ENCODE data around the gene CACNB1. TPM values are rescaled to one million over a fixed set of nuclear protein-coding genes. Genes with fewer than 3 reads are reported as not detected.
"Not testable (repeated sequence)": the region's sequence is repeated elsewhere in the genome, so short reads cannot be mapped to it uniquely, and the experiment has no call there.

The CACNB1 gene
- total and polyA plus RNA-seq, 2 experiments from 2014 or later, result 6.6 to 7.1 TPM

GRCh38 chr17:39134878-39135277 lies 62.6 kb downstream of the CACNB1 start:
- H3F3A ChIP-seq (ENCODE audit: insufficient read depth), result no peaks in the 10 kb centered on the region
- H3K9me3 ChIP-seq (ENCODE audit: low read depth), result no peaks in the 10 kb centered on the region
- no peak overlapping the region for H3K4me2 ChIP-seq (ENCODE audit: unreplicated experiment)
- H3K36me3 ChIP-seq (ENCODE audit: low read depth), result no peaks in the 10 kb centered on the region
- no peak overlapping the region for H3K9ac ChIP-seq
- in situ Hi-C loops (cut with MboI), result no loop called here
- no peak overlapping the region for H3K4me3 ChIP-seq
- H3K9me2 ChIP-seq (ENCODE audit: insufficient read depth), result no peaks in the 10 kb centered on the region
- 65 to 67% methylated on average over 6 of the region's 6 CpGs for WGBS, 2 experiments (ENCODE audit: low coverage in 1 of 2, low lambda C conversion rate in 2 of 2, missing lambda C conversion rate in 2 of 2)
- H3K27me3 ChIP-seq (replicated peaks; ENCODE audit: insufficient read depth), result no peaks in the 10 kb centered on the region
- H3K27ac ChIP-seq, result no peak overlapping the region
- no peak overlapping the region for H2AFZ ChIP-seq
- no peaks in the 10 kb centered on the region for H3K79me2 ChIP-seq (ENCODE audit: insufficient read depth)
- no peaks in the 10 kb centered on the region for H4K20me1 ChIP-seq (ENCODE audit: insufficient read depth)
- peaks cover 25% of the 10 kb centered on the region for H3K4me1 ChIP-seq (ENCODE audit: insufficient read depth)
- DNase-seq, result peak; percentile 43
- TF ChIP-seq EZH2 (IDR thresholded peaks at IDR 0.05; ENCODE audit: insufficient read depth, poor library complexity, severe bottlenecking) (no peak), EZH2phosphoT487 (IDR thresholded peaks at IDR 0.05; ENCODE audit: insufficient read depth, low read depth) (no peak)

- H3K4me1 ChIP-seq (ENCODE audit: insufficient read depth), result peaks cover 11% of the 10 kb centered on the region
- WGBS, 2 experiments (ENCODE audit: low coverage in 1 of 2, low lambda C conversion rate in 2 of 2, missing lambda C conversion rate in 2 of 2), result 47 to 48% methylated on average over 7 of the region's 7 CpGs
- H3K4me2 ChIP-seq (ENCODE audit: unreplicated experiment), result peak overlapping the region; percentile 56
- no peak for TF ChIP-seq EZH2phosphoT487 (IDR thresholded peaks at IDR 0.05; ENCODE audit: insufficient read depth, low read depth)
- TF ChIP-seq EZH2 (IDR thresholded peaks at IDR 0.05; ENCODE audit: insufficient read depth, poor library complexity, severe bottlenecking), result no peak
- no peaks in the 10 kb centered on the region for H3K27me3 ChIP-seq (replicated peaks; ENCODE audit: insufficient read depth)
- H3K9ac ChIP-seq, result peak overlapping the region; percentile 32
- peak overlapping the region; percentile 62 for H2AFZ ChIP-seq
- H3K9me3 ChIP-seq (ENCODE audit: low read depth), result no peaks in the 10 kb centered on the region
- in situ Hi-C loops (cut with MboI), result no loop called here
- peak; percentile 91 for DNase-seq
- peak overlapping the region; percentile 54 for H3K27ac ChIP-seq
- no peaks in the 10 kb centered on the region for H3K79me2 ChIP-seq (ENCODE audit: insufficient read depth)
- no peaks in the 10 kb centered on the region for H4K20me1 ChIP-seq (ENCODE audit: insufficient read depth)
- H3K4me3 ChIP-seq, result no peak overlapping the region
- no peaks in the 10 kb centered on the region for H3F3A ChIP-seq (ENCODE audit: insufficient read depth)
- H3K9me2 ChIP-seq (ENCODE audit: insufficient read depth), result no peaks in the 10 kb centered on the region
- no peaks in the 10 kb centered on the region for H3K36me3 ChIP-seq (ENCODE audit: low read depth)
Measured at GRCh38 chr17:39132192-39132610, 65.3 kb downstream of the CACNB1 start.

GRCh38 chr17:39131616-39132015 lies 65.9 kb downstream of the CACNB1 start:
- no peaks in the 10 kb centered on the region for H3K9me3 ChIP-seq (ENCODE audit: low read depth)
- TF ChIP-seq EZH2 (IDR thresholded peaks at IDR 0.05; ENCODE audit: insufficient read depth, poor library complexity, severe bottlenecking) (no peak), EZH2phosphoT487 (IDR thresholded peaks at IDR 0.05; ENCODE audit: insufficient read depth, low read depth) (no peak)
- no peaks in the 10 kb centered on the region for H3K27me3 ChIP-seq (replicated peaks; ENCODE audit: insufficient read depth)
- WGBS, 2 experiments (ENCODE audit: low coverage in 1 of 2, low lambda C conversion rate in 2 of 2, missing lambda C conversion rate in 2 of 2), result 90 to 94% methylated on average over 6 of the region's 6 CpGs
- peak overlapping the region; percentile 32; the same call in 1 of the 2 replicates for H3K9ac ChIP-seq
- H3K4me1 ChIP-seq (ENCODE audit: insufficient read depth), result peaks cover 11% of the 10 kb centered on the region
- H3K27ac ChIP-seq, result peak overlapping the region; percentile 54
- no peak for DNase-seq
- no peaks in the 10 kb centered on the region for H3K36me3 ChIP-seq (ENCODE audit: low read depth)
- no peaks in the 10 kb centered on the region for H4K20me1 ChIP-seq (ENCODE audit: insufficient read depth)
- H3K4me2 ChIP-seq (ENCODE audit: unreplicated experiment), result no peak overlapping the region
- no peak overlapping the region for H3K4me3 ChIP-seq
- in situ Hi-C loops (cut with MboI), result no loop called here
- no peaks in the 10 kb centered on the region for H3K79me2 ChIP-seq (ENCODE audit: insufficient read depth)
- no peaks in the 10 kb centered on the region for H3K9me2 ChIP-seq (ENCODE audit: insufficient read depth)
- no peak overlapping the region for H2AFZ ChIP-seq
- no peaks in the 10 kb centered on the region for H3F3A ChIP-seq (ENCODE audit: insufficient read depth)

GRCh38 chr17:39130205-39130604 lies 67.3 kb downstream of the CACNB1 start:
- H3K27ac ChIP-seq, result no peak overlapping the region
- H3K36me3 ChIP-seq (ENCODE audit: low read depth), result no peaks in the 10 kb centered on the region
- no peaks in the 10 kb centered on the region for H3F3A ChIP-seq (ENCODE audit: insufficient read depth)
- H2AFZ ChIP-seq, result no peak overlapping the region
- TF ChIP-seq EZH2 (IDR thresholded peaks at IDR 0.05; ENCODE audit: insufficient read depth, poor library complexity, severe bottlenecking) (no peak), EZH2phosphoT487 (IDR thresholded peaks at IDR 0.05; ENCODE audit: insufficient read depth, low read depth) (no peak)
- no peak overlapping the region for H3K4me2 ChIP-seq (ENCODE audit: unreplicated experiment)
- no peak overlapping the region for H3K9ac ChIP-seq
- H3K4me1 ChIP-seq (ENCODE audit: insufficient read depth), result peaks cover 11% of the 10 kb centered on the region
- in situ Hi-C loops (cut with MboI), result no loop called here
- no peaks in the 10 kb centered on the region for H3K9me2 ChIP-seq (ENCODE audit: insufficient read depth)
- no peaks in the 10 kb centered on the region for H4K20me1 ChIP-seq (ENCODE audit: insufficient read depth)
- H3K4me3 ChIP-seq, result no peak overlapping the region
- no peaks in the 10 kb centered on the region for H3K79me2 ChIP-seq (ENCODE audit: insufficient read depth)
- 82% methylated on average over 3 of the region's 3 CpGs for WGBS, 2 experiments (ENCODE audit: low coverage in 1 of 2, low lambda C conversion rate in 2 of 2, missing lambda C conversion rate in 2 of 2)
- no peaks in the 10 kb centered on the region for H3K9me3 ChIP-seq (ENCODE audit: low read depth)
- no peaks in the 10 kb centered on the region for H3K27me3 ChIP-seq (replicated peaks; ENCODE audit: insufficient read depth)
- DNase-seq, result no peak

- H3K4me1 ChIP-seq (ENCODE audit: insufficient read depth), result peaks cover 11% of the 10 kb centered on the region
- H3K9me2 ChIP-seq (ENCODE audit: insufficient read depth); H3K27ac ChIP-seq; H3F3A ChIP-seq (ENCODE audit: insufficient read depth); H3K79me2 ChIP-seq (ENCODE audit: insufficient read depth); DNase-seq; H4K20me1 ChIP-seq (ENCODE audit: insufficient read depth); H3K4me3 ChIP-seq; H2AFZ ChIP-seq; H3K27me3 ChIP-seq (replicated peaks; ENCODE audit: insufficient read depth); H3K36me3 ChIP-seq (ENCODE audit: low read depth); H3K9ac ChIP-seq; in situ Hi-C loops (cut with MboI); H3K4me2 ChIP-seq (ENCODE audit: unreplicated experiment); H3K9me3 ChIP-seq (ENCODE audit: low read depth): not testable (repeated sequence)
- 88 to 89% methylated on average over 6 of the region's 6 CpGs for whole genome bisulfite sequencing, 2 experiments (ENCODE audit: low coverage in 1 of 2, low lambda C conversion rate in 2 of 2, missing lambda C conversion rate in 2 of 2)
Measured at GRCh38 chr17:39129544-39129943, 67.9 kb downstream of the CACNB1 start.
